ENCODE data around the gene SPTSSA.

The SPTSSA gene

DNA sequence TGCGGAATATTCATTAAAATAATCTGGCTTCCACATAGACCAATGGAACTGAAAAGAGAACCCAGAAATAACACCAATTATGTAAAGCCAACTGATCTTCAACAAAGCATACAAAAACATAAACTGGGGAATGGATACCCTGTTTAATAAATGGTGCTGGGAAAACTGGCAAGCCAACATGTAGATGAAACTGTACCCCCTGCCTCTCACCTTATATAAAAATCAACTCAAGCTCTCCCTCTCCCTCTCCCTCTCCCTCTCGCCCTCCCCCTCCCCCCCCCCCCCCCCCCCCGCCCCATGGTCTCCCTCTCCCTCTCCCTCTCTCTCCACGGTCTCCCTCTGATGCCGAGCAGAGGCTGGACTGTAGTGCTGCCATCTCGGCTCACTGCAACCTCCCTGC, 13.1 kb upstream of the SPTSSA start:
- Histone ChIP-seq H3K4me3 (ENCODE audit: severe bottlenecking) (no peak overlapping the region), H3K27ac (ENCODE audit: poor library complexity, severe bottlenecking) (no peak overlapping the region), H3K36me3 (ENCODE audit: low read depth) (no peaks in the 10 kb centered on the region), H3K27me3 (ENCODE audit: insufficient read depth, poor library complexity, severe bottlenecking) (no peaks in the 10 kb centered on the region), H3K4me1 (ENCODE audit: insufficient read depth, poor library complexity, severe bottlenecking) (no peaks in the 10 kb centered on the region), H3K9me3 (ENCODE audit: severe bottlenecking) (no peaks in the 10 kb centered on the region)
- TF ChIP-seq, protein P1, sequence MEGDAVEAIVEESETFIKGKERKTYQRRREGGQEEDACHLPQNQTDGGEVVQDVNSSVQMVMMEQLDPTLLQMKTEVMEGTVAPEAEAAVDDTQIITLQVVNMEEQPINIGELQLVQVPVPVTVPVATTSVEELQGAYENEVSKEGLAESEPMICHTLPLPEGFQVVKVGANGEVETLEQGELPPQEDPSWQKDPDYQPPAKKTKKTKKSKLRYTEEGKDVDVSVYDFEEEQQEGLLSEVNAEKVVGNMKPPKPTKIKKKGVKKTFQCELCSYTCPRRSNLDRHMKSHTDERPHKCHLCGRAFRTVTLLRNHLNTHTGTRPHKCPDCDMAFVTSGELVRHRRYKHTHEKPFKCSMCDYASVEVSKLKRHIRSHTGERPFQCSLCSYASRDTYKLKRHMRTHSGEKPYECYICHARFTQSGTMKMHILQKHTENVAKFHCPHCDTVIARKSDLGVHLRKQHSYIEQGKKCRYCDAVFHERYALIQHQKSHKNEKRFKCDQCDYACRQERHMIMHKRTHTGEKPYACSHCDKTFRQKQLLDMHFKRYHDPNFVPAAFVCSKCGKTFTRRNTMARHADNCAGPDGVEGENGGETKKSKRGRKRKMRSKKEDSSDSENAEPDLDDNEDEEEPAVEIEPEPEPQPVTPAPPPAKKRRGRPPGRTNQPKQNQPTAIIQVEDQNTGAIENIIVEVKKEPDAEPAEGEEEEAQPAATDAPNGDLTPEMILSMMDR (IDR thresholded peaks at IDR 0.05; ENCODE audit: poor library complexity, severe bottlenecking), result no peak
- ATAC-seq (ENCODE audit: low read depth) (no peak), DNase-seq (ENCODE audit: low spot score) (no peak)

DNA sequence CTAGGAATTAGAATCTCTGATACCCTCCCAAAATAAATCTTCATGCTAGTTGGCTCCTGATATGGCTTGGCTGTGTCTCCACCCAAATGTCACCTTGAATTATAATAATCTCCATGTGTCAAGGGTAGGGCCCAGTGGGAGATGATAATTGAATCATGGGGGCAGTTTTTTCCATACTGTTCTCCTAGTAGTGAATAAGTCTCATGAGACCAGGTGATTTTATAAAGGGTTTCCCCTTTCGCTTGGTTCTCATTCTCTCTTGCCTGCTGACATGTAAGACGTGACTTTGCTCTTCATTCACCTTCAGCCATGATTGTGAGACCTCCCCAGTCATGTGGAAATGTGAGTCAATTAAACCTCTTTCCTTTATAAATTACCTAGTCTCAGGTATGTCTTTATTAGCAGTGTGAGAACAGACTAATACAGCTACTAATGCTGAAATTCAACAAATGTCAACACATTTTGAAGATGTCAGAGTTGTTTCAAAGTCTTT, 12.2 kb upstream of the SPTSSA start:
- ATAC-seq (ENCODE audit: low read depth), result no peak
- Histone ChIP-seq H3K27me3 (ENCODE audit: insufficient read depth, poor library complexity, severe bottlenecking) (no peaks in the 10 kb centered on the region), H3K27ac (ENCODE audit: poor library complexity, severe bottlenecking) (no peak overlapping the region), H3K36me3 (ENCODE audit: low read depth) (no peaks in the 10 kb centered on the region), H3K4me1 (ENCODE audit: insufficient read depth, poor library complexity, severe bottlenecking) (no peaks in the 10 kb centered on the region), H3K9me3 (ENCODE audit: severe bottlenecking) (no peaks in the 10 kb centered on the region), H3K4me3 (ENCODE audit: severe bottlenecking) (no peak overlapping the region)
- DNase-seq (ENCODE audit: low spot score), result no peak
- TF ChIP-seq, protein P1 (IDR thresholded peaks at IDR 0.05; ENCODE audit: poor library complexity, severe bottlenecking), result no peak

DNA sequence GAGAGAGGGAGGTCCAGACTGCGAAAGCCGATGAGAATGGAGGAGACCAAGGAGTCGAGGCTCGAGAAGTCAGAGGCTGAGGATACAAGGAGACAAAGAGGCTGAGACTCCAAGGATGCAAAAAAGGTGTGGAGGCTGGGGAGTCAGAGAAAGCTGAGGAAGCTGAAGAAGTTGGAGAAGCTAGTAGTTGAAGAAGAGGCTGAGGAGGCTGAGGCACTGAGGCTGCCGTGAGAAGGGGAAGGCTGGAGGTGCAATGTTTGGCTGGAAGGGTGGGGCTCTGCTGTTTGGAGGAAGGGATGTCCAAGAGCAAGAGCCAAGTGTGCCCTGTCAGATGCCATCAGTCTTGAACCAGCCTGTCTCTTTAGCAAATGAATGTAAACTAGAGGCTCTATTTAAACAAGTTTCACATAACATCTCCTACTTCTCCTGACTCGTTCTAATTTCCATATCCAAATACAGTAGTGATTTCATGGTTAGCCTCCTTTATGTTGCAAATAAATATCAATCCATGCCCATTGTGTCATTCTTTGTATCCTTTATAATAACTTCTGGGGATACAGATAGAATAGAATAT, 10.8 kb upstream of the SPTSSA start:
- H3K27ac ChIP-seq (ENCODE audit: poor library complexity, severe bottlenecking), result no peak overlapping the region
- no peaks in the 10 kb centered on the region for H3K36me3 ChIP-seq (ENCODE audit: low read depth)
- ATAC-seq (ENCODE audit: low read depth), result no peak
- H3K9me3 ChIP-seq (ENCODE audit: severe bottlenecking), result no peaks in the 10 kb centered on the region
- no peak for DNase-seq (ENCODE audit: low spot score)
- no peaks in the 10 kb centered on the region for H3K27me3 ChIP-seq (ENCODE audit: insufficient read depth, poor library complexity, severe bottlenecking)
- TF ChIP-seq, protein P1 (IDR thresholded peaks at IDR 0.05; ENCODE audit: poor library complexity, severe bottlenecking), result no peak
- H3K4me1 ChIP-seq (ENCODE audit: insufficient read depth, poor library complexity, severe bottlenecking), result no peaks in the 10 kb centered on the region
- no peak overlapping the region for H3K4me3 ChIP-seq (ENCODE audit: severe bottlenecking)

DNA sequence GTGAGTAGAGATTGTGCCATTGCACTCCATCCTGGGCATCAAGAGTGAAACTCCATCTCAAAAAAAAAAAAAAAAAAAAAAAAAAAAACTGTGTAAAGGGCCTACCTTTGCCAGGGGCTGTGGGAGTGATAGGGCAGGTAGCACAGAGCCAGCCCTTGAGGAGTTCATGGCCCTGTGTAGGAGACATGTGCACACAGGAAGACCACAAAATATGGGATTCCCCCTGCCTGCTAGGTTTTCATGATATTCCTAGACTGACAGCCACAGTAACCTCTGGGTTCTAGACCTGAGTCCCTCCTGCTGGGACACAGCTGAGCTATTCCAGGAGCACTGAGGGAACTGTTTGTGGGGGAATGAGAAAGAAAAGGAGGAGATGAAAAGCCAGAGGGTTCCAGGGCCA, 8.3 kb upstream of the SPTSSA start:
- Histone ChIP-seq H3K9me3 (ENCODE audit: severe bottlenecking) (no peaks in the 10 kb centered on the region), H3K4me1 (ENCODE audit: insufficient read depth, poor library complexity, severe bottlenecking) (no peaks in the 10 kb centered on the region), H3K27me3 (ENCODE audit: insufficient read depth, poor library complexity, severe bottlenecking) (no peaks in the 10 kb centered on the region), H3K36me3 (ENCODE audit: low read depth) (no peaks in the 10 kb centered on the region), H3K4me3 (ENCODE audit: severe bottlenecking) (no peak overlapping the region), H3K27ac (ENCODE audit: poor library complexity, severe bottlenecking) (no peak overlapping the region)
- ATAC-seq (ENCODE audit: low read depth), result no peak
- no peak for DNase-seq (ENCODE audit: low spot score)
- TF ChIP-seq, protein P1 (IDR thresholded peaks at IDR 0.05; ENCODE audit: poor library complexity, severe bottlenecking), result no peak

DNA sequence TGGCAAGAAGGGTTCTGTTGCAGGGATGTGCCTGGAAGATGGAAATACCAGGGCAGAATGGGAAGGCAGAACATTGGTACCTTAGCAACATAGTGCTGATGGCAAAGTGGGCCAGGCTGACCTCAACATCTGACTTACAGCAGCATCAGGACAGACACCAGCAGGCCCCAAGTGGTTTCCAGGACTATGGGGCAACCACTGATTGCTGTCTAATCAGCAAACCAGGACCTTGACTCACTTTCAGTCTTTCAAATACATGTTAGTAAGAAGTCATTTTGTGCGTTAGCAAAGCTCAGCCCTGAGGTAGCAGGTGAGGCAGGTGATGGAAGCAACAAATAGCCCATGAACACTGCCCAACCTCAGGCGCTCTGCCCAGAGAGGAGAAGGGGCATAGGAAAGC, 4.7 kb upstream of the SPTSSA start:
- Histone ChIP-seq H3K27ac (ENCODE audit: poor library complexity, severe bottlenecking) (no peak overlapping the region), H3K4me3 (ENCODE audit: severe bottlenecking) (no peak overlapping the region), H3K36me3 (ENCODE audit: low read depth) (no peaks in the 10 kb centered on the region), H3K27me3 (ENCODE audit: insufficient read depth, poor library complexity, severe bottlenecking) (no peaks in the 10 kb centered on the region), H3K4me1 (ENCODE audit: insufficient read depth, poor library complexity, severe bottlenecking) (no peaks in the 10 kb centered on the region), H3K9me3 (ENCODE audit: severe bottlenecking) (no peaks in the 10 kb centered on the region)
- ATAC-seq (ENCODE audit: low read depth) (no peak), DNase-seq (ENCODE audit: low spot score) (no peak)
- TF ChIP-seq, protein P1 (IDR thresholded peaks at IDR 0.05; ENCODE audit: poor library complexity, severe bottlenecking), result no peak

Data from RWPE2 (cell line).